Measurements from ENCODE around the gene COL15A1.

COL15A1 gene

GRCh38 chr9:99037769-99038483 is 94.2 kb downstream of the COL15A1 start:
- no peak for DNase-seq (ENCODE audit: low spot score)

GRCh38 chr9:99038484-99038820 is 94.7 kb downstream of the COL15A1 start:
- no peak for DNase-seq (ENCODE audit: low spot score)

- no peak for DNase-seq (ENCODE audit: low spot score)
Measured at GRCh38 chr9:99039505-99040182, 95.9 kb downstream of the COL15A1 start.

GRCh38 chr9:99040251-99040900 is 96.7 kb downstream of the COL15A1 start:
- DNase-seq (ENCODE audit: low spot score), result no peak

GRCh38 chr9:99040911-99041582 is 97.3 kb downstream of the COL15A1 start:
- DNase-seq (ENCODE audit: low spot score), result peak; percentile 60

GRCh38 chr9:99041618-99042017 is 97.9 kb downstream of the COL15A1 start:
- DNase-seq (ENCODE audit: low spot score), result no peak

- DNase-seq (ENCODE audit: low spot score), result no peak
Measured at GRCh38 chr9:99042620-99043019, 98.9 kb downstream of the COL15A1 start.

- no peak for DNase-seq (ENCODE audit: low spot score)
Measured at GRCh38 chr9:99044827-99045226, 101.1 kb downstream of the COL15A1 start.

DNA sequence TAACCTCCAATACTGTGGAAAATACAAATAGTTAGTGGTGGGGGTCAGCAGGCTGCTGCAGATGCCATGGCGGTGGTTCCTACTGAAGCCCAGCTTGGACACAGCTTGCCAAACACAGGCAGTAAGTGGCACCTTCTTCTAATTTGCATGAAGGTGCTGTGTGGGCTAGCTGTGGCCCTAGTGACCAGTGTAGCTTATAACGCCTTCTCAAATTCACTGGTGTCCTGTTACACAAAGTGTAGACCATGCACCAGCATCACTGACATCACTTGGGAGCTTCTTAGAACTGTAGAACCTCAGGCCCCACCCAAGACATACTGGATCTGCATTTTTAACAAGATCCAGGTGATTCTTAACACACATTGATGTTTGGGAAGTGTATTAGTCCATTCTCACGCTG is 102.4 kb downstream of the COL15A1 start:
- DNase-seq (ENCODE audit: low spot score), result no peak

GRCh38 chr9:99046542-99047071 is 102.9 kb downstream of the COL15A1 start:
- no peak for DNase-seq (ENCODE audit: low spot score)

DNA sequence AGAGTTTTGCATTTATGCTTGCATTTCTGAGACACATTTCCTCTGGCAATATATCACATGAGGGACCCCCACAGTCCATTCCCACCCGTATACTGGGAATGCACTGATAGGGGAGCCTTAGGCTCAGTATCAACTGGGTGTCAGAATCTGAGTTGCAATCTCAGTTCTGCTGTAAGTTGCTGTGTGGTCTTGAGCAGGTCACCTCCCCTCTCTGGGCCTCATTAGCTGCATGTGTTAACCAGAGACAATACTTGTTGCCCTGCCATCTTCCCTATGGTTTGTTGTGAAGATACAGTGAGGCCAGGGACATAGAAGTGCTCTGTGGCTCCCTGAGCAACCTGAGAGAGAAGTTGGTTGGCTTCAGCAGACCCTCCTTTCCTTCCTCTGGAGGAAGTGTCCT is 105.5 kb downstream of the COL15A1 start:
- DNase-seq (ENCODE audit: low spot score), result no peak

- DNase-seq (ENCODE audit: low spot score), result no peak
Measured at GRCh38 chr9:99049641-99050040, 105.9 kb downstream of the COL15A1 start.

DNA sequence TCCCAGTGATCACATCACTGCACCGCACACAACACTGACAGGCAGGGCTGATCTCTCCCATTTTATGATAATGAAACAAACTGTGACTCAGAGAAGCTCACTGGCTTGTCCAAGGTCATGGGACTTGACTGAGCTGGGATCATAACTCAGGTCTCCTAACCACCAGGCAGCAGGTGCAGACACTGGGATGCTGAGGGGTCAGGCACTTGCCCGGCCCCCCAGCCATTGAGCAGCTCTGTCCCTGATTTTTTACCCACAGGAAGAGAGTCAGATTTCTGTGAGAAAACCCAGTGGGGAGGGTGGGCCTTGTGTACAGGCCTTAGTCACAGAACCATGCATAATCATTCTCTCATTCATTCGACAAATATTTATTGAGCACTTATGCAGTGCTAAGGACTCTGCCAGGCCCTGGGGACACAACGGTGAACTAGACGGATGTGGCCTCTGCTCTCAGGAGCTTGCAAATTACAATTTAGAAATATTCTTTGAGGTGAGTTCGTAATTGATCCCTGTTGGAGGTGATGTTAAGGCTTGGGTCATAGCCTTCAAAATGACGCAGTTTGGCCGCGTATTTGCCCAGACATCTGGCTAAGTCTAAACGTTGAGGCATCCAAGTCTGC is 106.7 kb downstream of the COL15A1 start:
- DNase-seq (ENCODE audit: low spot score), result peak; percentile 37

DNA sequence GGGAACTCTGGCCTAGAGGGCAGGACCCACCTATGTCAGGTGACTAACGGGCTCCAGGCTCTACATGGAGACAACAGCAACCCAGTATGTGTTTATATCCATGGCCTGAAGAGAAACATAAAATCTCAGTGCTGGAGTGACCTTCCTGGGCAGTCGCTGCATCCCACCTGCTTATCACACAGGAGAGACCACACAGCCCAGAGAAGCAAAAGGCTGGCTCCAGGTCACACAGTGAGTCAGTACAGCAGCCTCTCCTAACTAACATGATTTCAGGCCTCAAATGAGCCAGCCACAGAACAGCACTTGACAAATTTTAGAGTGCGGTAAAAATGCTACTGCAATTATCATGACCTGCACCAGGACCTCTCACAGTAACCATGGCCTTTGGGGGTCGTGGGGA is 107.2 kb downstream of the COL15A1 start:
- no peak for DNase-seq (ENCODE audit: low spot score)

GRCh38 chr9:99051406-99051805 is 107.7 kb downstream of the COL15A1 start:
- DNase-seq (ENCODE audit: low spot score), result no peak

GRCh38 chr9:99051851-99052250 is 108.1 kb downstream of the COL15A1 start:
- DNase-seq (ENCODE audit: low spot score), result no peak

DNA sequence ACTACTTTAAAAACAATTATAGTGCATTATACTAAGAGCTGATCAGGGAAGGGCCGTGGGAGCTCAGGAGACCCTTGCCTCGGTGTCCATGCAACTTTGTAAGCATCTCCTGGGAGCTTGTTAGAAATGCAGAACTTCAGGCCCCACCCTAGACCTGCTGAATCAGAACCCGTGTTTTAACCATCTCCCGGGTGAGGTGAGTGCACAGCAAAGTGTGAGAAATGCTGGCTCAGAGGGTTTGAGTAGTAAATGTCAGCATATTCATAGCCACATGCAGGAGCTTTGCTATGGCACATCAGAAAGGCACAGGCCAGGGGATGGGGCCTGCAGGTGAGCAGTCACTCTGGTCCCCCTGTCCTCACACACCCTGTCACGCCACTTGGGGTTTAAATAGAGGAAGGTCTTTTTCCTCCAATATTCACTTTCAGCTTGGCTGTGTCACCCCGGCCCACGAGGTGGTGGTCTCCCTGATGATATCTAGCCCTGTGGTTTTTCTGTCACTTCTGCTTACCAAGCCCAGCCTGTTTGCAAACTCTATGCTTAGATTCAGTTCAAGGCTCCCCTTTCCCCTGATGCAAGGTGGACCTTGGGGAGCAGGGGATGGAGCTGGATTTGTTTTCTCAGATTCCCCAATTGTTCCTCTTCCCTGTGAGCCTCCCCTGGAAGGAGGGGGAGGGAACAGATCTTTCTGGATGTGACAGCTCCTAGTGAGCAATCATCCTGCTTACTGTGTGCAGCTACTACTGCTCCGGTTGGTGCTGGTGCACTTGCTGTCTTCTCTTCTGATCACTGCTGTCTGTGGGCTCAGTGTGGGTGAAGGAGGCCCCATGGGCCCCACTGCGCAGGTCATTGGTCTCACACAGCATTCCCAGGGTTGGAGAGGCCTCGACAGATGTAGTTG is 109.4 kb downstream of the COL15A1 start:
- no peak for DNase-seq (ENCODE audit: low spot score)

- DNase-seq (ENCODE audit: low spot score), result peak; percentile 47
Measured at GRCh38 chr9:99054581-99054980, 110.9 kb downstream of the COL15A1 start.

- DNase-seq (ENCODE audit: low spot score), result no peak
Measured at GRCh38 chr9:99055384-99055783, 111.7 kb downstream of the COL15A1 start.

- no peak for DNase-seq (ENCODE audit: low spot score)
Measured at GRCh38 chr9:99056186-99056585, 112.5 kb downstream of the COL15A1 start.

All from AG08396 (cell line).